ENCODE data around the gene FAM117A. TPM values are rescaled to one million over a fixed set of nuclear protein-coding genes. Genes with fewer than 3 reads are reported as not detected.

Gene FAM117A
- total and polyA plus RNA-seq, 2 experiments from 2014 or later: 14.9 to 27.9 TPM

- 59% methylated on average over 6 of the region's 6 CpGs for WGBS (ENCODE audit: low lambda C conversion rate, missing lambda C conversion rate)
- Histone ChIP-seq H3K4me2 (no peak overlapping the region), H3K9me3 (ENCODE audit: low read depth) (no peaks in the 10 kb centered on the region), H2AFZ (no peak overlapping the region), H3K4me1 (ENCODE audit: insufficient read depth) (no peaks in the 10 kb centered on the region), H3K36me3 (replicated peaks; ENCODE audit: insufficient read depth, low read depth) (no peaks in the 10 kb centered on the region), H3K27me3 (no peaks in the 10 kb centered on the region), H4K20me1 (ENCODE audit: insufficient read depth, poor library complexity, severe bottlenecking) (no peaks in the 10 kb centered on the region), H3K9me2 (replicated peaks; ENCODE audit: insufficient read depth) (no peaks in the 10 kb centered on the region), H3K27ac (no peak overlapping the region), H3K4me3 (no peak overlapping the region), H3K79me2 (no peaks in the 10 kb centered on the region)
- no peak for TF ChIP-seq EZH2phosphoT487 (IDR thresholded peaks at IDR 0.05; ENCODE audit: low read depth, severe bottlenecking, unreplicated experiment)
- no peak for TF ChIP-seq EZH2 (IDR thresholded peaks at IDR 0.05; ENCODE audit: borderline replicate concordance)
- TF ChIP-seq CTCF (IDR thresholded peaks at IDR 0.05; ENCODE audit: poor library complexity): no peak
- no peak for DNase-seq (ENCODE audit: low spot score)
Observed at GRCh38 chr17:49698005-49698404, 65.9 kb downstream of the FAM117A start.

- H2AFZ ChIP-seq: no peak overlapping the region
- no peak overlapping the region for H3K4me2 ChIP-seq
- H3K4me1 ChIP-seq (ENCODE audit: insufficient read depth): no peaks in the 10 kb centered on the region
- no peak overlapping the region for H3K27ac ChIP-seq
- no peak overlapping the region for H3K4me3 ChIP-seq
- H4K20me1 ChIP-seq (ENCODE audit: insufficient read depth, poor library complexity, severe bottlenecking): no peaks in the 10 kb centered on the region
- H3K36me3 ChIP-seq (replicated peaks; ENCODE audit: insufficient read depth, low read depth): no peaks in the 10 kb centered on the region
- DNase-seq (ENCODE audit: low spot score): no peak
- H3K9me2 ChIP-seq (replicated peaks; ENCODE audit: insufficient read depth): no peaks in the 10 kb centered on the region
- H3K79me2 ChIP-seq: no peaks in the 10 kb centered on the region
- TF ChIP-seq EZH2 (IDR thresholded peaks at IDR 0.05; ENCODE audit: borderline replicate concordance) (no peak), EZH2phosphoT487 (IDR thresholded peaks at IDR 0.05; ENCODE audit: low read depth, severe bottlenecking, unreplicated experiment) (no peak), CTCF (IDR thresholded peaks at IDR 0.05; ENCODE audit: poor library complexity) (no peak)
- H3K9me3 ChIP-seq (ENCODE audit: low read depth): no peaks in the 10 kb centered on the region
- peaks cover 5% of the 10 kb centered on the region for H3K27me3 ChIP-seq
- 82% methylated on average over 8 of the region's 8 CpGs for WGBS (ENCODE audit: low lambda C conversion rate, missing lambda C conversion rate)
Observed at GRCh38 chr17:49696233-49696761, 67.6 kb downstream of the FAM117A start.

- WGBS (ENCODE audit: low lambda C conversion rate, missing lambda C conversion rate): 54% methylated on average over 5 of the region's 5 CpGs
- Histone ChIP-seq H3K4me2 (no peak overlapping the region), H3K4me3 (no peak overlapping the region), H2AFZ (no peak overlapping the region), H3K9me3 (ENCODE audit: low read depth) (no peaks in the 10 kb centered on the region), H3K4me1 (ENCODE audit: insufficient read depth) (no peaks in the 10 kb centered on the region), H3K36me3 (replicated peaks; ENCODE audit: insufficient read depth, low read depth) (no peaks in the 10 kb centered on the region), H3K9me2 (replicated peaks; ENCODE audit: insufficient read depth) (no peaks in the 10 kb centered on the region), H4K20me1 (ENCODE audit: insufficient read depth, poor library complexity, severe bottlenecking) (no peaks in the 10 kb centered on the region), H3K79me2 (no peaks in the 10 kb centered on the region), H3K27ac (no peak overlapping the region), H3K27me3 (peaks cover 5% of the 10 kb centered on the region)
- no peak for DNase-seq (ENCODE audit: low spot score)
- TF ChIP-seq EZH2 (IDR thresholded peaks at IDR 0.05; ENCODE audit: borderline replicate concordance): no peak
- TF ChIP-seq EZH2phosphoT487 (IDR thresholded peaks at IDR 0.05; ENCODE audit: low read depth, severe bottlenecking, unreplicated experiment): no peak
- TF ChIP-seq CTCF (IDR thresholded peaks at IDR 0.05; ENCODE audit: poor library complexity): no peak
Observed at GRCh38 chr17:49695698-49696232, 68.2 kb downstream of the FAM117A start.
